ENCODE measurements around the gene SKI.
"Not testable (repeated sequence)": the region's sequence is repeated elsewhere in the genome, so short reads cannot be mapped to it uniquely, and the experiment has no call there.

GRCh38 chr1:2327162-2327561 lies 99.0 kb downstream of the SKI start:
- TF ChIP-seq, protein P1, sequence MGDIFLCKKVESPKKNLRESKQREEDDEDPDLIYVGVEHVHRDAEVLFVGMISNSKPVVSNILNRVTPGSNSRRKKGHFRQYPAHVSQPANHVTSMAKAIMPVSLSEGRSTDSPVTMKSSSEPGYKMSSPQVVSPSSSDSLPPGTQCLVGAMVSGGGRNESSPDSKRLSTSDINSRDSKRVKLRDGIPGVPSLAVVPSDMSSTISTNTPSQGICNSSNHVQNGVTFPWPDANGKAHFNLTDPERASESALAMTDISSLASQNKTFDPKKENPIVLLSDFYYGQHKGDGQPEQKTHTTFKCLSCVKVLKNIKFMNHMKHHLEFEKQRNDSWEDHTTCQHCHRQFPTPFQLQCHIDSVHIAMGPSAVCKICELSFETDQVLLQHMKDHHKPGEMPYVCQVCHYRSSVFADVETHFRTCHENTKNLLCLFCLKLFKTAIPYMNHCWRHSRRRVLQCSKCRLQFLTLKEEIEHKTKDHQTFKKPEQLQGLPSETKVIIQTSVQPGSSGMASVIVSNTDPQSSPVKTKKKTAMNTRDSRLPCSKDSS (IDR thresholded peaks at IDR 0.05; ENCODE audit: low read depth, partially characterized antibody) = not testable (repeated sequence)
- TF ChIP-seq KDM4B (IDR thresholded peaks at IDR 0.05; ENCODE audit: borderline replicate concordance in 2 of 2, low read depth in 1 of 2); HNRNPK (IDR thresholded peaks at IDR 0.05; ENCODE audit: low read depth, low read length, poor library complexity, severe bottlenecking); ZFP1 (CRISPR knock-in tag; IDR thresholded peaks at IDR 0.05); TAF15 (IDR thresholded peaks at IDR 0.05; ENCODE audit: low read depth, low read length); ZNF174 (CRISPR knock-in tag; IDR thresholded peaks at IDR 0.05); HOXB6 (CRISPR knock-in tag; IDR thresholded peaks at IDR 0.05; ENCODE audit: borderline replicate concordance): not testable (repeated sequence)
- TF ChIP-seq, protein P2, sequence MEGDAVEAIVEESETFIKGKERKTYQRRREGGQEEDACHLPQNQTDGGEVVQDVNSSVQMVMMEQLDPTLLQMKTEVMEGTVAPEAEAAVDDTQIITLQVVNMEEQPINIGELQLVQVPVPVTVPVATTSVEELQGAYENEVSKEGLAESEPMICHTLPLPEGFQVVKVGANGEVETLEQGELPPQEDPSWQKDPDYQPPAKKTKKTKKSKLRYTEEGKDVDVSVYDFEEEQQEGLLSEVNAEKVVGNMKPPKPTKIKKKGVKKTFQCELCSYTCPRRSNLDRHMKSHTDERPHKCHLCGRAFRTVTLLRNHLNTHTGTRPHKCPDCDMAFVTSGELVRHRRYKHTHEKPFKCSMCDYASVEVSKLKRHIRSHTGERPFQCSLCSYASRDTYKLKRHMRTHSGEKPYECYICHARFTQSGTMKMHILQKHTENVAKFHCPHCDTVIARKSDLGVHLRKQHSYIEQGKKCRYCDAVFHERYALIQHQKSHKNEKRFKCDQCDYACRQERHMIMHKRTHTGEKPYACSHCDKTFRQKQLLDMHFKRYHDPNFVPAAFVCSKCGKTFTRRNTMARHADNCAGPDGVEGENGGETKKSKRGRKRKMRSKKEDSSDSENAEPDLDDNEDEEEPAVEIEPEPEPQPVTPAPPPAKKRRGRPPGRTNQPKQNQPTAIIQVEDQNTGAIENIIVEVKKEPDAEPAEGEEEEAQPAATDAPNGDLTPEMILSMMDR (IDR thresholded peaks at IDR 0.05 in 2 of 3, conservative IDR thresholded peaks at IDR 0.05 in 1 of 3; ENCODE audit: insufficient read depth in 2 of 3, low read depth in 1 of 3, low read length in 3 of 3) = not testable (repeated sequence)

Data from K562 (cell line).